OCI-LY7 (cell line): ENCODE data around the gene AGBL1. TPM values are rescaled to one million over a fixed set of nuclear protein-coding genes. Genes with fewer than 3 reads are reported as not detected.

Experiments
- BruUV-seq: library from RNA; stranded (reverse); fragments of 400-500 nt; replicated peaks from 2 replicates; lab custom pipeline; 2021; lab: Mats Ljungman, UMichigan
- CTCF ChIA-PET: fragments of 300-600 bp; sonication (Branson Sonifier 250); formaldehyde crosslinking; loops from one replicate; lab custom pipeline; 2022; ENCODE audit warnings: antibody characterized with exemption; ENCODE audit not compliant: unreplicated experiment; lab: Charles Lee
- POLR2A ChIA-PET: fragments of 300-600 bp; sonication (Branson Sonifier 250); formaldehyde crosslinking; loops from one replicate; lab custom pipeline; 2022; ENCODE audit warnings: antibody characterized with exemption; lab: Charles Lee
- DNase-seq: peaks from one replicate; pipeline ENCODE4 v3.0.0-alpha.2; 2015; ENCODE audit warnings: low spot score
- H2AFZ ChIP-seq: fragments of 200-600 bp; sonication (generic), shearing (Covaris generic); 2 replicates; pipeline ENCODE4 v1.6.1; 2014; ENCODE audit warnings: mild to moderate bottlenecking, antibody characterized with exemption, low read length, moderate library complexity
- H3K27ac ChIP-seq: fragments of 200-600 bp; sonication (generic); 2 replicates; pipeline ENCODE4 v1.5.1; 2014; ENCODE audit warnings: mixed run types, low read depth, mild to moderate bottlenecking, moderate library complexity, low read length, inconsistent platforms; ENCODE audit not compliant: poor library complexity, severe bottlenecking
- H3K36me3 ChIP-seq: fragments of 200-600 bp; sonication (generic); 2 replicates; pipeline ENCODE4 v1.6.1; 2014; ENCODE audit warnings: mild to moderate bottlenecking, antibody characterized with exemption, low read length, moderate library complexity, mixed read lengths; ENCODE audit not compliant: insufficient read depth
- H3K4me1 ChIP-seq: fragments of 200-600 bp; sonication (generic); 2 replicates; pipeline ENCODE4 v1.5.1; 2014; ENCODE audit warnings: mild to moderate bottlenecking, low read length; ENCODE audit not compliant: insufficient read depth, poor library complexity, severe bottlenecking
- H3K4me2 ChIP-seq: fragments of 200-600 bp; sonication (generic); 2 replicates; pipeline ENCODE4 v1.6.1; 2014; ENCODE audit warnings: mild to moderate bottlenecking, low read length
- H3K4me3 ChIP-seq: fragments of 200-600 bp; sonication (generic); 2 replicates; pipeline ENCODE4 v1.5.1; 2014; ENCODE audit warnings: mild to moderate bottlenecking, low read depth, low read length; ENCODE audit not compliant: poor library complexity, severe bottlenecking
- H3K79me2 ChIP-seq: fragments of 200-600 bp; sonication (generic); 2 replicates; pipeline ENCODE4 v1.6.1; 2016; ENCODE audit warnings: low read depth, mild to moderate bottlenecking, low read length, moderate library complexity, mixed read lengths; ENCODE audit not compliant: insufficient read depth
- H3K9me2 ChIP-seq: fragments of 200-600 bp; sonication (generic); 2 replicates; pipeline ENCODE4 v1.6.1; 2016; ENCODE audit warnings: mild to moderate bottlenecking, low read length, mixed read lengths; ENCODE audit not compliant: insufficient read depth
- H3K9me3 ChIP-seq: fragments of 200-600 bp; sonication (generic); 2 replicates; pipeline ENCODE4 v1.6.1; 2014; ENCODE audit warnings: mild to moderate bottlenecking, mixed run types, low read length, mixed read lengths
- H4K20me1 ChIP-seq: fragments of 200-600 bp; sonication (generic); 2 replicates; pipeline ENCODE4 v1.6.1; 2014; ENCODE audit warnings: mild to moderate bottlenecking, antibody characterized with exemption, low read length, moderate library complexity, mixed read lengths; ENCODE audit not compliant: insufficient read depth
- EZH2phosphoT487 ChIP-seq: fragments of 200-600 bp; sonication (generic); IDR thresholded peaks from 2 replicates; pipeline ENCODE4 v1.6.1; 2018; ENCODE audit warnings: low read depth, borderline replicate concordance, mild to moderate bottlenecking, mixed run types, antibody characterized with exemption, low read length, moderate library complexity, mixed read lengths
- intact Hi-C: fragments of 100-400 bp; cut with micrococcal nuclease; formaldehyde crosslinking; loops from one replicate; pipeline ENCODE4 v1.10.0; 2022; ENCODE audit not compliant: unreplicated experiment
- total RNA-seq, 2 experiments: library from RNA; depleted of rRNA in 1 of 2; stranded (reverse); fragments of >200 nt in 1 of 2; shearing (Covaris generic) in 1 of 2; gene quantifications; 2 replicates each; pipeline ENCODE4 v1.2.3, GENCODE V29; 2014 to 2022
- TF ChIP-seq, protein P1 (sequence below): fragments of 200-600 bp; sonication (generic); conservative IDR thresholded peaks from 2 replicates; pipeline ENCODE4 v1.5.1; 2014; ENCODE audit warnings: mild to moderate bottlenecking, antibody characterized with exemption, low read length, moderate library complexity, mixed read lengths

The AGBL1 gene
- total RNA-seq, 2 experiments from 2014 or later: not detected

DNA sequence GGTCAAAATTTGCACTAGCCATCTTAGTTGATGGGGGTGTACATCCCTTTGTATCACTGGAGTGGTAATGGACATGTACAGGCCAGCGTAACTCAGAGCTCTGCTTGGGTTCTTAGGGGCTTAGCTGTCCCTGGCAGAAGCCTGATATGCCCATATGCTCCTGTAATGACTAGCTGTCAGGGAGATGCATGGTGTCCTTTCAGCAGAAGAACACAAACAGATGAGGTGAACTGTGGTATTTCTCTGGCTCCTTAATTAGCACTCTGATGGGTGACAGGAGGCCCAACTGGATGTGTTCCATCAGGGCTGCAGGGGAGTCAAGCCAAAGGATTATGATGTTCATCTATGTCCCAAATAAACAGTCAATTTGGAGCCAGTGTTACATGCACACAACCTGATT is 774.5 kb downstream of the AGBL1 start:
- no peaks in the 10 kb centered on the region for H3K36me3 ChIP-seq
- no peak overlapping the region for H3K4me2 ChIP-seq
- intact Hi-C loops: no loop called here
- H3K9me2 ChIP-seq: no peaks in the 10 kb centered on the region
- no peaks in the 10 kb centered on the region for H3K79me2 ChIP-seq
- no peak overlapping the region for H2AFZ ChIP-seq
- no peak overlapping the region for H3K4me3 ChIP-seq
- no peaks in the 10 kb centered on the region for H4K20me1 ChIP-seq
- TF ChIP-seq EZH2phosphoT487: no peak
- TF ChIP-seq, protein P1, sequence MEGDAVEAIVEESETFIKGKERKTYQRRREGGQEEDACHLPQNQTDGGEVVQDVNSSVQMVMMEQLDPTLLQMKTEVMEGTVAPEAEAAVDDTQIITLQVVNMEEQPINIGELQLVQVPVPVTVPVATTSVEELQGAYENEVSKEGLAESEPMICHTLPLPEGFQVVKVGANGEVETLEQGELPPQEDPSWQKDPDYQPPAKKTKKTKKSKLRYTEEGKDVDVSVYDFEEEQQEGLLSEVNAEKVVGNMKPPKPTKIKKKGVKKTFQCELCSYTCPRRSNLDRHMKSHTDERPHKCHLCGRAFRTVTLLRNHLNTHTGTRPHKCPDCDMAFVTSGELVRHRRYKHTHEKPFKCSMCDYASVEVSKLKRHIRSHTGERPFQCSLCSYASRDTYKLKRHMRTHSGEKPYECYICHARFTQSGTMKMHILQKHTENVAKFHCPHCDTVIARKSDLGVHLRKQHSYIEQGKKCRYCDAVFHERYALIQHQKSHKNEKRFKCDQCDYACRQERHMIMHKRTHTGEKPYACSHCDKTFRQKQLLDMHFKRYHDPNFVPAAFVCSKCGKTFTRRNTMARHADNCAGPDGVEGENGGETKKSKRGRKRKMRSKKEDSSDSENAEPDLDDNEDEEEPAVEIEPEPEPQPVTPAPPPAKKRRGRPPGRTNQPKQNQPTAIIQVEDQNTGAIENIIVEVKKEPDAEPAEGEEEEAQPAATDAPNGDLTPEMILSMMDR: no peak
- H3K4me1 ChIP-seq: no peaks in the 10 kb centered on the region
- no peak overlapping the region for H3K27ac ChIP-seq
- DNase-seq: no peak
- H3K9me3 ChIP-seq: no peaks in the 10 kb centered on the region
- CTCF ChIA-PET: no interaction called here
- POLR2A ChIA-PET: no interaction called here
- no TSS peak for BruUV-seq

DNA sequence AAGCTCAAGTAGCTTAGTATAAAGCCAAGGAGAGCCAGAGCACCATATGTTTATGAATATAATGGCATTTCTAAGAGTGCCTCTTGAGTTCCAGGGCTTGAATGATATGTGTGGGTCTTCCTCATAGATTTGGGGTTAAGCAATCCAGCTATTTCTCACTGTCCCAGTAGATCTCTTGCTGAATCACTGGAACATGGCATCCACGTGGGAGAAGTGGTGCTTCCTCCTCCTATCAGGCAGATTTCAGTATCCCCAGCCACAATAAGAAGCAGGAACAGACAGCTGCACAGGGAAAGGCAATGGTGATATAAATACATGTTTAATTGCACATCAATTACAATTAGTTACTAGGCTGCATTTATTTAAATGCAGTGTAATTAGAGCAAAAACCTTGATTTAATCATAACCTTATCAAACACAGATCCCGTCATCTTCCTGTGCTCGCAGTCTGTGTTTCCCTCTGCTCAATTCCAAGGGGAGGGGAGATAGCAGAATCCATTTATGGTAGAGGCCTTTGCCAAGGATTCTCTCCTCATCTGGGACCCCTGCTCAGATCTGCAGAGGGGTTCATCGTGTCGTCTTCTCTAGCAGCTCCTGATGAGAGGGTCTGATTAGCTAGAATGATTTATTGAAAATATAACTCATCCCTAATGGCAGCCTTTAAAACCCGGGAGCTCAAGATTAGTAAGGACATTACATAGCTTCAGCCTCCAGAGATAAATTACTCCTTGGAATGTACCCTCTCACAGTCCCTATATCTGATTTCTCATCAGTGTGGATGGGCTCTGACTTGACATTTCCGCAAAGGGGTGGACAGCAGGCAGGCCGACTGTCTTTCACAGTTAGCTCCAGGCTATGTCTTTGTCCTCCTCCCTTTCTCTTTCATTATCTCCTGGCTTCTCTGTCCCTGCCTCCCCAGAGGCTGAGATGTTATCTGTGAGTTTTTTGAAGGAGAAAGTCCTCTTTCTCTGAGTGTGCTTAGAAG is 775.9 kb downstream of the AGBL1 start:
- Histone ChIP-seq H2AFZ (no peak overlapping the region), H3K27ac (no peak overlapping the region), H3K9me3 (no peaks in the 10 kb centered on the region), H4K20me1 (no peaks in the 10 kb centered on the region), H3K79me2 (no peaks in the 10 kb centered on the region), H3K4me1 (no peaks in the 10 kb centered on the region), H3K9me2 (no peaks in the 10 kb centered on the region), H3K4me2 (no peak overlapping the region), H3K4me3 (no peak overlapping the region), H3K36me3 (no peaks in the 10 kb centered on the region)
- no peak for DNase-seq
- POLR2A ChIA-PET: no interaction called here
- TF ChIP-seq, protein P1: no peak
- no peak for TF ChIP-seq EZH2phosphoT487
- no TSS peak for BruUV-seq
- CTCF ChIA-PET: no interaction called here
- intact Hi-C loops: no loop called here

DNA sequence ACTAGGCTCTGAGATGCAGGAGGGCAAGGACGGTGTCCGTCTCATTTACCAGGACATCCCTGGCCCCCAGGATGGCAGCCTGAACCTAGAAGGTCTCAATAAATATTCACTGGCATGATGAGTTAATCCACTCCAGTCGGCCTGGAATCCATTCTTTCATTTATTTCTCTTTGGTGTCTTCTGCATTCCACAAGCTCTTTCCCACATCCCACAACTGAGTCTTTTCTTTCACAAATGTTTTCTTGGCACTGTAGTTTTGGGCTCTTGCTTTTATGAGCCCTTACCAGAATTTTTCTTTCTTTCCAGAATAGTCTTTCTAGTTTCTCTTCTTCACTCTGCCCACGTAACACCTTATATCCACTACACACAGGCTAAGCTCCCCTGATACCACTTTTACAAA is 778.0 kb downstream of the AGBL1 start:
- no peaks in the 10 kb centered on the region for H3K79me2 ChIP-seq
- no peak overlapping the region for H3K4me3 ChIP-seq
- H3K9me3 ChIP-seq: no peaks in the 10 kb centered on the region
- no peak overlapping the region for H3K4me2 ChIP-seq
- H3K27ac ChIP-seq: no peak overlapping the region
- ChIA-PET CTCF (no interaction called here), POLR2A (no interaction called here)
- BruUV-seq: no TSS peak
- no peak overlapping the region for H2AFZ ChIP-seq
- H3K36me3 ChIP-seq: no peaks in the 10 kb centered on the region
- no peak for TF ChIP-seq EZH2phosphoT487
- TF ChIP-seq, protein P1: no peak
- no peaks in the 10 kb centered on the region for H3K9me2 ChIP-seq
- DNase-seq: no peak
- intact Hi-C loops: no loop called here
- H3K4me1 ChIP-seq: no peaks in the 10 kb centered on the region
- H4K20me1 ChIP-seq: no peaks in the 10 kb centered on the region
